NOMO-1 (cell line): ENCODE data around the gene MEAF6.

Experiments used
- DNase-seq, 2 experiments: peaks; one replicate each; lab custom pipeline; 2025; ENCODE audit not compliant: unreplicated experiment in 2 of 2; lab: John Stamatoyannopoulos, UW

MEAF6 gene

DNA sequence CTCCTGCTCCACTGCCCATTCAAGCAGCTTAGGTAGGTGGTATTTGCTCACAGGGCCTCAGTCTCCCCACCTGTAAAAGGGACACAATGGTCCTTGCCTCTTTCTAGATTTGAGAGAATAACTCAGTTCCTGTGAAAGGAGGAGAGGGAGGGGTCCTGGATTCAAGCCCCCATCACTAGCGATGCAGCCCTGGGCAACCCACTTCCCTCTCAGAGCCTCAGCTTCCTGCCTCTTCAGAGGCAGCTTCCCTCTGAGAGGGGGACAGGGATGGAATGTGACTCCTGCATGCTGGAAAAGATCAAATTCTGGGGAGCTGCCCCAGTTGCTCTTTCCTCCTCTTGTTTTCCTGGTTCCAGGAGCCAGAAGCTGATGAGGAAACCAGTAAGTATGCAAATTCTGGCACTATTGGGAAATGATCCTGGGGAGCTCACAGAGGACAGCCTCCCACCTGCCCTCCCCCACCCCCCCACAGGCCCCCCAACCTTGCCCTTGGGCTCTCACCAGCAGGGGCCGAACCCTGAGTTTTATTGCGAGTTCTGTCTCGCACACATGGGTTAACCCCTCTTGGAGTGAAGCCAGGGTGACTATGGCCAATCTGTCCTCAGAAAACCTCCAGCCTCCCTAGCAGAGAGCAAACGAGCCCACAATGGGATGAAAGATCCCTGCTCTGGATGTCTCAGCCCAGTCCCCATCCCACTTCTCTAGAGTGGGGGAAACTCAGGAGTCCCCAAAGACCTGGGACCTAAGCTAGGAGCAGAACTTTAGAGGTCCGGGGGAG lies 28.5 kb downstream of the MEAF6 start:
- DNase-seq: no peak

DNA sequence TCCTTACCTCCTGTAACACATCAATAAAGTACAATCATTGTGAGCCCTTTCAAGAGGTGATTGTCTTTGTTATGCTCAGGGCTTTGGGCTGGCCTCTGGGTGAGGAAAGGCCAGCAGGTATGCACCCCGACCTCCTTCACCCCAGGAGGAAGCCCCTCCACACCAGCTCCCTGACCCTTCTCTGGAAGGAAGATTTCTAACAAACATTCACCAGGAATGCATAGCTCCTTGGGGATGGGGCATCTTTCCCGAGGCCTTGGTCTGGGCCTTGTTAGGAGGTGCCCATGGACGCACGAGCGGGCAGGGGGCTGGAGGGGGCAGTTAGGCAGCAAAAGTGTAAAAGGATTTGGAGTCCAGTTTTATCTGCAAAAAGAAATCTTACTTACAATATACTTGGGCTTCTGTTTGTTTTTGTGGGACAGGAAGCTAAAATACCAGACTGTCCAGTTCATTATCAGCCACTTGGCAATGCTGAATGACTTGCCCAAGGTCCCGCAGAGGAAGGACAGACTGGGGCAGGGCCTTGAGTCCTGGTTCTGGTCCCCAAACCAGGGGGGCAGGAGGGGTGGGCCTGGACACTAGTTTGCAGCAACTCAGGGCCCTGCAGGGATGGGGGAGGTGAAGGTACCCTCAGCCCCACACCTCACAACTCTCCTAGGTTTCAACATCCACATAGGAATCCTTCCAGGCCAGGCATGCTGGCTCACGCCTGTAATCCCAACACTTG lies 30.1 kb downstream of the MEAF6 start:
- no peak for DNase-seq

DNA sequence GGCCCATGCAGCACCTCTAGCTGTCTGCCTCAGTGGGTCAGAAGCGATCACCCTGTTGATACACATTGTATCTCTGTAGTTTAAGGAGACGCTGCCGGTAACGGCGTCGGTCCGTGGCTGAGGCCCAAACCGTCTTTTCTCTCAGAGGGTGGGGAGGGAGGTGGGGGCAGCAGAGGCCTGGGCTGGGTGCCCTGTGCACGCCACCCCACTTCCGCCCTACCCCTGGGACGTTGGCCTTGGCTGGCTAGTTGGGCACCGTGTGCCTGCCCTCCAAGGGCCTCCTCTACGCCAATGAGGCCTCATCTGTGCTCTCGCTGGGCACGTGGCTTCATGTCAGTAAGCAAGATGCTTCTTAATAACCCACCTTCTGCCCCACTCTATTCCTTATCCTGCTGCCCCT lies 30.8 kb downstream of the MEAF6 start:
- no peak for DNase-seq

DNA sequence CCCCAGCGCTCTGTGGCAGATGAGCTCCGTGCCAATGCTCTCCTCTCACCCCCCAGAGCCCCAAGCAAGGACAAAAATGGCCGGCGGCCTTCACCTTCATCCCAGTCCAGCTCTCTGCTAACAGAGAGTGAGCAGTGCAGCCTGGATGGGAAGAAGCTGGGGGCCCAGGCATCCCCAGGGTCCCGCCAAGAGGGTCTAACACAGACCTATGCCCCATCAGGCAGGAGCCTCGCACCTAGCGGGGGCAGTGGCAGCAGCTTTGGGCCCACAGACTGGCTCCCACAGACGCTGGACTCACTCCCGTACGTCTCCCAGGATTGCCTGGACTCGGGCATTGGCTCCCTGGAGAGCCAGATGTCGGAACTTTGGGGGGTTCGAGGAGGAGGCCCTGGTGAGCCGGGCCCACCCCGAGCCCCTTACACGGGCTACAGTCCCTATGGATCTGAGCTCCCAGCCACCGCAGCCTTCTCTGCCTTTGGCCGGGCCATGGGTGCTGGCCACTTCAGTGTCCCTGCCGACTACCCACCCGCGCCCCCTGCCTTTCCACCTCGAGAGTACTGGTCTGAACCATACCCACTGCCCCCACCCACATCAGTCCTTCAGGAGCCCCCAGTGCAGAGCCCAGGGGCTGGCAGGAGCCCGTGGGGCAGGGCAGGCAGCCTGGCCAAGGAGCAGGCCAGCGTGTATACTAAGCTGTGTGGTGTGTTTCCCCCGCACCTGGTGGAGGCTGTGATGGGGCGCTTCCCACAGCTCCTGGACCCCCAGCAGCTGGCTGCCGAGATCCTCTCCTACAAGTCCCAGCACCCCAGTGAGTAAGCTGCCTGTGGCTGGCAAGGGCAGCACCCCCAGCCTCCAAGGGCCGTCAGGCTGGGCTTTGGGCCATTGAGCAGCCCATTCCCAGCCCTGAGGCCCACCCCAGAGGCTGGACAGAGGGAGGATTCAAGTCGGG lies 31.5 kb downstream of the MEAF6 start:
- DNase-seq: no peak

DNA sequence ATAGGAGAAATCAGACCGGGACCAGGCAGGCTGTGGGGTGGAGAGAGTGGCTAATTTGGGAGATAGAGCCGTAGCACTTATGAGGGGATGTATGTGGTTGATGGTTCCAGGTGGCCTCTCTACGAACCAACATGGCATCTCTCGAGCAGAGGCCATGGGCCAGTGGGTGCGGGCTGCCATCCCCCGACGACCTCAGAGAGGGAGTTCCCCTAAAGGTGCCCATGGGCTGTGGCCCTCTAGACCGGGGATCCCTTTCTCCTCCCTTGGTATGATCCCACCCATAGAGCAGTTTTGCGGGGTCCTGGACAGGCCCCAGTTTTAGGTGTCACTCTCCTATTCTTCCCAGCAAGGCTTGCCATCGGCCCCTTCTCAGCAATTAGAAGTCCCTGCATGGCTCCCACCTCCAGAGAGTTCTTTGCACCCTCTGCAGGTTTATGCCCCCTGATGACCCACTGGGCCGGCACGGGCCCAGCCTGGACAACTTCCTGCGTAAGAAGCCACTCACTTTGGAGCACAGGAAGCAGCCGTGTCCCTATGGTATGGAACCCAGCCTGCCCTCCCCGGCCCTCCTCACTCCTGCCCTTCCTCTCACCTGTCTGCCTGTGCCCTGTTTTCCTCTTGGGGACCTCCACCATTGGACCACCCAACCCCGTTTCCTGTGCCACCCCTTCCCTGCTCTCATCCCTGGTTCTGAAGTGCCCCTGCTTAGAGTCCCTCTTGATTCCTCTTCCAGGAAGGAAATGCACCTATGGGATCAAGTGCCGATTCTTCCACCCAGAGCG lies 32.4 kb downstream of the MEAF6 start:
- no peak for DNase-seq

DNA sequence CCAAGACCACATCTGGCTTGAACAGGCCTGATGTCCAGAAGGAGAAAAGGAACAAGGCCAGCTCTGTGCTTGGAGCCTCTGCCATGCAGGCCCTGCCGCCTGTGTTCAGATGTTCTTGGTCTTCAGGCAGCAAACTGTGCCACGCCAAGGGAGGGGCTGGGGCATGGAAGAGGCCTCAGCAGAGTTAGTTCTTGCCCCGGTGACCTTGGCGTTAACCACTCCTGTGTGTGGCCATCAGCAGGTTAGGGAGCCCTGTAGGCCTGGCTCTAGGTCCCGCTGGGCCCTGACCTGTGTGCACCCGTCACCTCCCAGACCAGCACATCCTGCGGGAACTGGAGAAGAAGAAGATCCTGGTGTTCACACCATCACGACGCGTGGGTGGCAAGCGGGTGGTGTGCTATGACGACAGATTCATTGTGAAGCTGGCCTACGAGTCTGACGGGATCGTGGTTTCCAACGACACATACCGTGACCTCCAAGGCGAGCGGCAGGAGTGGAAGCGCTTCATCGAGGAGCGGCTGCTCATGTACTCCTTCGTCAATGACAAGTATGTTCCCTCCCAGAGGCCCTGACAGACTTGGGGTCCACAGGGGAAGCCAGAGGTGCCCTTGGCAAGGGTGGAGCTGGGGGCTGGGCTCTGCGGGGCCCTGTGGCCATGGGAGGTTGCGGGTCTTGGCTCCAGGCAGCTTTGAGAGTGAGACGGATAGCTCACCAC lies 33.1 kb downstream of the MEAF6 start:
- no peak for DNase-seq

DNA sequence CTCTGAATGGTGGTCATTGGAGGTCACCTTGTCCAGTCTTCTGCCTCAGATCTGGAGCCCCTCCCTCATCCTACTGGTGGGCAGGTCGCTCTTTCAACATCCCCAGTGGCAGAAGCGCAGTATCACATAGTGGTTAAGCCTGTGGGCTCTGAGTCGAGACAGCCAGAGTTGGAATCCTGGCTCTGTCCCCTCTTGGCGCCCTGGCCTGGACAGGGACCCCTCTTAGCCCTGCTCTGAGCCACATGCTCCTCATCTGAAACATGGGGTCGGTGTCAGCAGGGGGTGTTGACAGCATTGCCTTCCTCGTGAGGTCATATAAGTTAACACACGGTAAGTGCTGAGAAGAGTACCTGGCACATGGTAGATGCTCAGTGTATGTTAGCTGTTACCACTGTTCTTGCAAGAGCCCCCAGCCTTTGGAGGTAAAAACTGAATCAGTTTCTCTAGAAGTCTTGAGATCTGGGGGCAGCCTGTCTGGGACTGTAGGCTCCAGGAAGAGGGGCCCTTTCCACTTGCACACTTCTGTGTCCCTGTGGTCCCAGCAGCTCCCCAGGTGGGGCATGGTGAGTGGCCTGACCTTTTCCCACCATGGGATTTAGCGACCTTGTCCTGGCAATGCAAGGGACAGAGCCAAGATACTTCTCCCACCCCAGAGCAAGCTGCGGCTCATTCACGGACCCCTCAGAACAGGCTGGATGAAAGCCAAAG lies 33.8 kb downstream of the MEAF6 start:
- DNase-seq: no peak

DNA sequence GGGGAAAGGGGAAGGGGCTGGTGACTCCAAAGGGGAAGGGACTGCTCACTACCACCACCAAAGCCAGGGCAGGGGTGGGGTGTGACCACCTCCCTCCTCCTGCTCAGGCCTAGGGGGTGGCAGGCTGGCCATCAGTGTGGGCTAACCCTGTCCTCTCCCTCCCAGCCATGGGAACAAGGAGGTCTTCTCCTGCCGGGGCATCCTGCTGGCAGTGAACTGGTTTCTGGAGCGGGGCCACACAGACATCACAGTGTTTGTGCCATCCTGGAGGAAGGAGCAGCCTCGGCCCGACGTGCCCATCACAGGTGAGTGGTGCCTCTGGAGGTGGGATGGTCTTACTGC lies 34.5 kb downstream of the MEAF6 start:
- DNase-seq: no peak

DNA sequence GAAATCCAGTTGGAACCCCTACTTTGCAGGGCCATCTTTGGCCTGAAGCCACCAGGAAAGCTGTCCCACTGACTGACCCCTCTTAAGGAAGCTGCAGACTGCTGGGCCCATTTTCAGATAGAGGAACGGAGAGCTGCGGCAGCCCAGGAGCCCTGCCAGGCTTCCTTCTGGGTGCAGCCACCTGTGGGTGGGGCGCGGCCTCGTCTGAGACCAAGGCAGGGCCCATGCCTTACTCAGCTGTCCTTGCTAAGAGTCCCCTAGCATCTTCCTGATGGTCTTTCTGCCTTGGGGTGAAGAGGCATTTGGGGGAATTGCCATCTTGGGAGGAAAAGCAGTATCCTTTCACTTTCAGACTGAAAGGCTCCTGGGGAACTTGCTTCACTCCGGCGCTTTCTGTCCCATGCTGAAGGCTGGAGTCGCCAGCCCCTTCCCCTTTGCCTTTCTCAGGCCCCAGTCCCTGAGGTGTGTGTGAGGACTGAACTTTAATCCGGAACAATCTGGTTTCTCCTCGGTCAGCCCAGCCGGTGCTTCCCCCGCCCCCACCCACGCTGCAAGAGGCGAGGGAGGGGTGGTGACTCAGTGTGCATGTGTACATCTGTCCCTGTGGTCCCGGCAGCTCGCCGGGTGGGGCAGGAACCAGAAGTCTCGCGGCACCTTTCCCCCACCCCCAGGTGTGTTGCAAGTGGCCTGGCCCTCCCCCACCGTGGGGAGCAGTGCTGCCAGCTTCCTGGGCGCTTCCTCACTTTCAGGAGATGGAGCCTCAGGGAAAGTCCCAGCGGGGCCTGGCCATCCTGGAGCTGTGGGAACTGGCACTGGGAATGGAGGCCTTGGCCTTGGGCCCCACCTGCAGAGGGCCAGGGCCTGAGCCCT lies 35.1 kb downstream of the MEAF6 start:
- DNase-seq: peak; percentile 81 to 85

DNA sequence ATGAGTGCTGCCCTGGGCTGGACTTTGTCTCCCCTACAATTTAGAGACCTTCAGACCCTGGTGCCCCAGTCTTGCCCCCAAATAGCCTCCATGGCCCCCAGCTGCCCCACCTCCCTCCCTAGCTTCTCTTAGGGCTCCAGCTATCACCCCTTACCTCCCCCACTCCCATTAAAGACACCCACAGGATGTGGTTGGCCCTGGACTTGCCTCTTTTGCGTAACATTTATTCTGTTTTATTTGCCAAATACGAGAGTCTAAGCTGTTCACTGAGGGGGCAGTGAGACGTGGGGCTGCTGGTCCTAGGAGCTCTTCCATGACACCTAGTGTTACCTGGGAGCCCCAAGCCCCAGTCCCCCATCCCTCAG lies 35.7 kb downstream of the MEAF6 start:
- DNase-seq: peak; percentile 57 to 64

DNA sequence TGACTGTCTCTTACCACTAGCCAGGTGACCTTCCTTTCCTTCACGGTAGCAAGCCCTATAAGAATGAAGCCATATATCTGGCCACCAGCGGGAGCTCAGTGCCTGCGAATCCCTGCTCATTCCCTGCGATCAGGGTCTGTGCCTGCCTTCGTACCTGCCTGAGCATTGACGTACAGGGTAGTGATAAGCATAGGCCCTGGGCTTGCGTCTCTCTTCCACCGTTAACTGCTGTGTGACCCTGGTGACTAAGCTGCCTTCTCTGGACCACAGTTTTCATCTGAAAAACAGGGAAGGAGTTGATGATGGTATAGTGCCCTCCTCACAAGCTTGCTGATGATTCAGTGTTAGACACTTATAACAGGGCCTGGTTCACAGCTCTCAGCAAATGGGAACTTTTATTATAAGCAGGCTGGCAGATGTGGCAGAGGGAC lies 36.1 kb downstream of the MEAF6 start:
- peak in 1 of 2 experiments; percentile 34 for DNase-seq

DNA sequence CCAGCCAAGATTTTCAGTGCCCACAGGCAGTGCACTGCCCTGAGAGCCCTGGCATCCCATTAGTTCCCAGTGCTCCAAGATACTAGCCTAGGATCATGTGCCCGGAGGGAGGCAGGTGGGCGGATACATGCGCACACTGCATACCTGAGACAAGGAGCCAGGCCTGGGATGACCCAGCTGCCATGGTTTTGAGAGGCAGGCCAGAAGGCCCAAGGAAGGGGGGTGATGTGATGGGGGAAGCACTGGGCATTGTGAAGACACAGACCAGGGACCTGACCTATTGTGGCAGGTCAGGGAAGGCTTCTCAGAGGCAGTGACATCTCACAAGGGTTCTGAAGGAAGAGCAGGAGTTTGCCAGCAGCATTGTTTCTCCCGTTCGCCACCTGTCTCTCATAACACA lies 36.6 kb downstream of the MEAF6 start:
- no peak for DNase-seq

DNA sequence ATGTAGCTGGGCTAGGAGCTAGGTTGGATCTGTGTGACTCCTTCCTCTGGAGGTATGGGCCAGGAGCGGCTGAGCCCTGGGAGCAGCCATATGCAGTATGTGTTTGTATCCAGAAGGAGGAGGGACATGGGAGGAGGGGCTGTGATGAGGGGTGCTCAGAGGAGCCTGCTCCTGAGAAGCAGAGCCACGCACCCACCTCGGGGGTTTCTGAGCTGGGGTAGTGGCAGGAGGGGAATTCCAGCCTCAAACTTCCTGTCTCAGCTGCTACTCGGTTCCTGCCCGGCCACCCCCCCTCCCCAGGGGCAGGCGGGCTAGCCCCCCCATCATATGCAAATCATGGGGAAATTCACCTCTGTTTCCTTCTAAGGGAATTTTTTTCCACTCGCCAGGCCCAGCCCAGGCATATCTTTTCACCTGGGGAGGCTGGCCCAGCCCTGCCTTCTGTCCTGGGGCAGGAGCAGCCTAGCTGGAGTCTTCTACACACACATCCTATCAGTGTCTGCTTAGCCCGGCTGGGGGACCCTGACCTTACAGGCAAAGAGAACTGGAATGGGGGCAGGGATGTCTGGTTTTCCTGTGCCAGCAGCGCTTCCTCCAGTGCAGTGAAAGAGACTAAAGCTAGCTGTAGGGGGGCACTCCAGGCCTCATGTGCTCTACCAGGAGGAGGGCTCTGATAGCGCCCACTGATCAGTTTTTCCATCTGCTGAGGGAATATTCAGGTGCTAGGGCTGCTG lies 37.2 kb downstream of the MEAF6 start:
- no peak for DNase-seq

DNA sequence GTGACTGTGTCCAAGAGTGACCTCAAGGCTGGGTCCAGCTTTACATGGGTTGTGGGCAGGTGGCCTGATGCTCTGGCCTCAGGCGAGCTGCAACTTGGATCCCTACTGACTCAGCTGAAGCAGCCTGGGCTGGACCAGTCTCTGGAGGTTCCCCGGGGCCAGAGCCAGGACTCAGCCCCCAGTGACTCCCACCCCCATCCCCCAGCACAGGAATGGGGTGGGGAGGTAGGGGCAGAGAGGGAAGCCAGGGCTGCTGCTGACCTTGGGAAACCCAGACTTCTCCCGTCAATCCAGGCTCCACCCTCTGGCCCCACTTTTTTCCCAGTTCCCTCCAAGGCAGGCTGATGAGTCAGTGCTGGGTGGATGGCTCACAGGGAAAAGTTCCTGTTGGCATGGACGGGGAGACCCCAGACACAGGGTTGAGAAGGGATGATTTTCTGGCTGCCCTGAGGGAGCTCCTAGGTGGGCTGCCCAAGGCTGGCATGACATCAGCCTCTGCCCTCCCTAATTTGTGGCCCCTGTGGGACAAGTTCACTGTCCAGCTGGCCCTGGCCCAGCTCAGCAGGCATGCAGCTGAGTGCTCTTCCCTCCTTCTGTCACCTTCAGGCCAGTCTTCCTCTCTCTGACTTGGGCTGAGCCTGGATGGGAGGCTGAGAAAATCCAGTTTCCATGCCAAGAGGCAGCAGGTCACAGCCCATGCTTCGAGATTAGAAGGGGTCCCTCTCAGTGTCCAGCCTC lies 37.9 kb downstream of the MEAF6 start:
- DNase-seq: no peak

DNA sequence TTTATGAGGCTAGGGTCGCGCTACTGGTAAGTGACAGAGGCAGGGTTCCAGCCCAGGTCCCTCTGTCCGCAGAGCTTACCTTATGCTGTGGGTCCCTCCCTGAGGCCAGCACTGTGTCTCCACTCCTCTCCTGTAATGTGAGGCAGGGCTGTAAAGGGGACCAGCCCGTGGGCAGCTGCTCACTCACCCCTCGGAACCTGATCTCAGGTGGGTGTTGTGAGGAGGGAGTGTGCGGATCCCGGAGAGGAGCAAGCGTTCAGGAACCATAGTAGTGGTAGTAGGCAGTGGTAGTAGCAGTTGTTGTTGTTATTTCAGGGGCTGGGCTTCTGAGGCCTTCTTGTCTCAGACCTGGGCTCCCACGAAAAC lies 38.5 kb downstream of the MEAF6 start:
- DNase-seq: no peak

DNA sequence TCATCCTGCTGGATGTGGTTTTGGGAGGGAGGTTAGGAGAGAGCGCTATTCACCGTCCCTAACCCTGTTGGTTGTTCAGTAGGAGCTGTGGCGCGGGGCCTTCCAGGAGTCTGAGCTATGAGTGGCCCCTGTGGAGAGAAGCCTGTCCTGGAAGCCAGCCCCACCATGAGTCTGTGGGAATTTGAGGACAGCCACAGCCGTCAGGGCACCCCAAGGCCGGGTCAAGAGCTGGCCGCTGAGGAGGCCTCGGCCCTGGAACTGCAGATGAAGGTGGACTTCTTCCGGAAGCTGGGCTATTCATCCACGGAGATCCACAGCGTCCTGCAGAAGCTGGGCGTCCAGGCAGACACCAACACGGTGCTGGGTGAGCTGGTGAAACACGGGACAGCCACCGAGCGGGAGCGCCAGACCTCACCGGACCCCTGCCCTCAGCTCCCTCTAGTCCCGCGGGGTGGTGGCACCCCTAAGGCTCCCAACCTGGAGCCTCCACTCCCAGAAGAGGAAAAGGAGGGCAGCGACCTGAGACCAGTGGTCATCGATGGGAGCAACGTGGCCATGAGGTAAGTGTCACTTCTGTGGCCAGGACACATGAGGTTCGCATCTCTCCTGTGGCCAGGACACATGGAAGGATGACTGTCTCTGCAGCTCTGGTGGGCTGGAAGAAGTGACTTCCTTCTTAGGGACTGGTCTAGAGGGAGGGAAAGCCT lies 39.0 kb downstream of the MEAF6 start:
- DNase-seq: no peak
